Measurements from ENCODE around the gene KDELR3.

The KDELR3 gene

GRCh38 chr22:38467438-38467903, 425 bp upstream of the KDELR3 start:
- Histone ChIP-seq H3K9me3 (ENCODE audit: control insufficient read depth, insufficient read depth, low read depth, low read length) (no peaks in the 10 kb centered on the region), H3K36me3 (ENCODE audit: control insufficient read depth in 2 of 2, insufficient read depth in 1 of 2, low read length in 2 of 2) (no peaks in the 10 kb centered on the region), H3K27ac (ENCODE audit: extremely low read depth, low read depth, low read length) (peak overlapping the region; percentile 27; the same call in 1 of the 2 replicates), H3K4me3 (ENCODE audit: low read depth, low read length) (peak overlapping the region; percentile 52), H3K4me1 (ENCODE audit: control insufficient read depth, insufficient read depth, low read length) (peaks cover 6% of the 10 kb centered on the region)
- TF ChIP-seq, protein P1, sequence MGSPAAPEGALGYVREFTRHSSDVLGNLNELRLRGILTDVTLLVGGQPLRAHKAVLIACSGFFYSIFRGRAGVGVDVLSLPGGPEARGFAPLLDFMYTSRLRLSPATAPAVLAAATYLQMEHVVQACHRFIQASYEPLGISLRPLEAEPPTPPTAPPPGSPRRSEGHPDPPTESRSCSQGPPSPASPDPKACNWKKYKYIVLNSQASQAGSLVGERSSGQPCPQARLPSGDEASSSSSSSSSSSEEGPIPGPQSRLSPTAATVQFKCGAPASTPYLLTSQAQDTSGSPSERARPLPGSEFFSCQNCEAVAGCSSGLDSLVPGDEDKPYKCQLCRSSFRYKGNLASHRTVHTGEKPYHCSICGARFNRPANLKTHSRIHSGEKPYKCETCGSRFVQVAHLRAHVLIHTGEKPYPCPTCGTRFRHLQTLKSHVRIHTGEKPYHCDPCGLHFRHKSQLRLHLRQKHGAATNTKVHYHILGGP (tag by site-specific recombination; IDR thresholded peaks at IDR 0.05): no peak
- TF ChIP-seq FEZF1 (tag by site-specific recombination; IDR thresholded peaks at IDR 0.05) (no peak), SP7 (tag by site-specific recombination; IDR thresholded peaks at IDR 0.05) (0 out of 2 replicates have a peak, but pooled peaks have one; percentile 8), ZFP3 (tag by site-specific recombination; IDR thresholded peaks at IDR 0.05; ENCODE audit: low read depth) (0 out of 2 replicates have a peak, but pooled peaks have one; percentile 7), GLIS1 (tag by site-specific recombination; IDR thresholded peaks at IDR 0.05) (peak; percentile 82), ZNF10 (tag by site-specific recombination; IDR thresholded peaks at IDR 0.05) (no peak), ZNF624 (tag by site-specific recombination; IDR thresholded peaks at IDR 0.05) (no peak), PATZ1 (tag by site-specific recombination; IDR thresholded peaks at IDR 0.05) (peak; percentile 6; the same call in 1 of the 2 replicates), ZNF549 (tag by site-specific recombination; IDR thresholded peaks at IDR 0.05) (no peak), ZBTB48 (tag by site-specific recombination; IDR thresholded peaks at IDR 0.05) (no peak), SP3 (tag by site-specific recombination; IDR thresholded peaks at IDR 0.05) (peak; percentile 29; the same call in 1 of the 2 replicates), TCF7L2 (IDR thresholded peaks at IDR 0.05; ENCODE audit: borderline replicate concordance, low read depth, low read length) (no peak), ZSCAN23 (tag by site-specific recombination; IDR thresholded peaks at IDR 0.05) (no peak), TSHZ1 (tag by site-specific recombination; IDR thresholded peaks at IDR 0.05; ENCODE audit: borderline replicate concordance) (no peak), ZNF350 (tag by site-specific recombination; IDR thresholded peaks at IDR 0.05) (no peak), KLF1 (tag by site-specific recombination; IDR thresholded peaks at IDR 0.05) (no peak), ZBTB8A (tag by site-specific recombination; IDR thresholded peaks at IDR 0.05) (peak; percentile 77; the same call in 1 of the 2 replicates), ZNF416 (tag by site-specific recombination; IDR thresholded peaks at IDR 0.05) (no peak), ZNF23 (tag by site-specific recombination; IDR thresholded peaks at IDR 0.05; ENCODE audit: borderline replicate concordance) (no peak), KLF8 (tag by site-specific recombination; IDR thresholded peaks at IDR 0.05) (peak; percentile 13; the same call in 1 of the 2 replicates), GLIS2 (tag by site-specific recombination; IDR thresholded peaks at IDR 0.05) (peak; percentile 52)
- TF ChIP-seq, protein P2, sequence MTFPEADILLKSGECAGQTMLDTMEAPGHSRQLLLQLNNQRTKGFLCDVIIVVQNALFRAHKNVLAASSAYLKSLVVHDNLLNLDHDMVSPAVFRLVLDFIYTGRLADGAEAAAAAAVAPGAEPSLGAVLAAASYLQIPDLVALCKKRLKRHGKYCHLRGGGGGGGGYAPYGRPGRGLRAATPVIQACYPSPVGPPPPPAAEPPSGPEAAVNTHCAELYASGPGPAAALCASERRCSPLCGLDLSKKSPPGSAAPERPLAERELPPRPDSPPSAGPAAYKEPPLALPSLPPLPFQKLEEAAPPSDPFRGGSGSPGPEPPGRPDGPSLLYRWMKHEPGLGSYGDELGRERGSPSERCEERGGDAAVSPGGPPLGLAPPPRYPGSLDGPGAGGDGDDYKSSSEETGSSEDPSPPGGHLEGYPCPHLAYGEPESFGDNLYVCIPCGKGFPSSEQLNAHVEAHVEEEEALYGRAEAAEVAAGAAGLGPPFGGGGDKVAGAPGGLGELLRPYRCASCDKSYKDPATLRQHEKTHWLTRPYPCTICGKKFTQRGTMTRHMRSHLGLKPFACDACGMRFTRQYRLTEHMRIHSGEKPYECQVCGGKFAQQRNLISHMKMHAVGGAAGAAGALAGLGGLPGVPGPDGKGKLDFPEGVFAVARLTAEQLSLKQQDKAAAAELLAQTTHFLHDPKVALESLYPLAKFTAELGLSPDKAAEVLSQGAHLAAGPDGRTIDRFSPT (tag by site-specific recombination; IDR thresholded peaks at IDR 0.05): 0 out of 2 replicates have a peak, but pooled peaks have one; percentile 41
- TF ChIP-seq, protein P3, sequence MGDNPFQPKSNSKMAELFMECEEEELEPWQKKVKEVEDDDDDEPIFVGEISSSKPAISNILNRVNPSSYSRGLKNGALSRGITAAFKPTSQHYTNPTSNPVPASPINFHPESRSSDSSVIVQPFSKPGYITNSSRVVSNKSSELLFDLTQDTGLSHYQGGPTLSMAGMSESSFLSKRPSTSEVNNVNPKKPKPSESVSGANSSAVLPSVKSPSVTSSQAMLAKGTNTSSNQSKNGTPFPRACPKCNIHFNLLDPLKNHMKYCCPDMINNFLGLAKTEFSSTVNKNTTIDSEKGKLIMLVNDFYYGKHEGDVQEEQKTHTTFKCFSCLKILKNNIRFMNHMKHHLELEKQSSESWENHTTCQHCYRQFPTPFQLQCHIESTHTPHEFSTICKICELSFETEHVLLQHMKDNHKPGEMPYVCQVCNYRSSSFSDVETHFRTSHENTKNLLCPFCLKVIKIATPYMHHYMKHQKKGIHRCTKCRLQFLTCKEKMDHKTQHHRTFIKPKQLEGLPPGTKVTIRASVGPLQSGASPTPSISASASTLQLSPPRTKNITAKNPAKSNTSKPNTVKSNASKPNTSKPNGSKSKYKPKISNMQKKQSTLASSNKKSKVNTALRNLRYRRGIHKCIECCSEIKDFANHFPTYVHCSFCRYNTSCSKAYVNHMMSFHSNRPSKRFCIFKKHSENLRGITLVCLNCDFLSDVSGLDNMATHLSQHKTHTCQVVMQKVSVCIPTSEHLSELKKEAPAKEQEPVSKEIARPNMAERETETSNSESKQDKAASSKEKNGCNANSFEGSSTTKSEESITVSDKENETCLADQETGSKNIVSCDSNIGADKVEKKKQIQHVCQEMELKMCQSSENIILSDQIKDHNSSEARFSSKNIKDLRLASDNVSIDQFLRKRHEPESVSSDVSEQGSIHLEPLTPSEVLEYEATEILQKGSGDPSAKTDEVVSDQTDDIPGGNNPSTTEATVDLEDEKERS (tag by site-specific recombination; IDR thresholded peaks at IDR 0.05): no peak
- POLR2A ChIA-PET: interaction anchor here (1.0 to 1.4 kb wide), 3 partner anchors 14 to 416 kb away, joined by 3 to 4 read pairs (median 3); no protein-coding TSS in a partner anchor
- CTCF ChIA-PET: no interaction called here

All from HEK293 (cell line).